GM12878 (cell line): ENCODE measurements around the gene CSRP3. TPM values are rescaled to one million over a fixed set of nuclear protein-coding genes. Genes with fewer than 3 reads are reported as not detected.

Experiments
- ATAC-seq: fragments of 200-7000 bp; cut with Tn5 transposase; 3 replicates; pipeline ENCODE4 v1.9.1; 2020; ENCODE audit warnings: mild to moderate bottlenecking, moderate library complexity
- Bru-seq: library from RNA; stranded (reverse); fragments of 400-500 nt; gene quantifications from one replicate; lab custom pipeline; 2021; lab: Mats Ljungman, UMichigan
- BruChase-seq, 2 experiments: library from RNA; stranded (reverse); fragments of 400-500 nt; gene quantifications; one replicate each; lab custom pipeline; 2021; lab: Mats Ljungman, UMichigan
- BruUV-seq: library from RNA; stranded (reverse); fragments of 400-500 nt; replicated peaks from 2 replicates; lab custom pipeline; 2021; lab: Mats Ljungman, UMichigan
- CTCF ChIA-PET: fragments of 300-600 bp; sonication (Branson Sonifier 250); formaldehyde crosslinking; extraction: SDS; loops from one replicate; lab custom pipeline; 2021; ENCODE audit warnings: inconsistent platforms; lab: Yijun Ruan, JAX
- POLR2A ChIA-PET: fragments of 350-600 bp; formaldehyde crosslinking; extraction: SDS; loops from one replicate; lab custom pipeline; 2021; ENCODE audit warnings: inconsistent platforms; lab: Charles Lee
- RAD21 ChIA-PET: fragments of 300-600 bp; sonication (Branson Sonifier 250); formaldehyde crosslinking; loops from one replicate; lab custom pipeline; 2023; ENCODE audit warnings: antibody characterized with exemption; ENCODE audit not compliant: unreplicated experiment; lab: Charles Lee
- SMC1A ChIA-PET: fragments of 300-600 bp; sonication (Branson Sonifier 250); formaldehyde crosslinking; loops from one replicate; lab custom pipeline; 2023; ENCODE audit not compliant: unreplicated experiment, uncharacterized antibody; lab: Charles Lee
- DNase-seq: peaks from one replicate; pipeline ENCODE4 v3.0.0-alpha.2; 2011; ENCODE audit warnings: low read depth, low spot score
- FAIRE-seq: peaks from 3 replicates; lab custom pipeline; 2011; peaks lifted over from hg19 to GRCh38; lab: Jason Lieb, UNC
- H2AFZ ChIP-seq: 2 replicates; pipeline ENCODE4 v1.6.0; 2011; ENCODE audit warnings: low read depth, low read length, control low read depth; ENCODE audit not compliant: control insufficient read depth
- H3K27ac ChIP-seq: 2 replicates; pipeline ENCODE4 v1.5.1; 2011; ENCODE audit warnings: control low read depth; ENCODE audit not compliant: control insufficient read depth, insufficient read depth
- H3K27me3 ChIP-seq, 2 experiments: replicated peaks in 1 of 2; 2 replicates each; pipeline versions ENCODE4 v1.6.0 to v1.6.1; 2011; ENCODE audit warnings: low read length in 1 of 2; ENCODE audit not compliant: control insufficient read depth in 2 of 2, insufficient read depth in 2 of 2
- H3K36me3 ChIP-seq, 2 experiments: 2 replicates each; pipeline ENCODE4 v1.5.1; 2011; ENCODE audit warnings: low read length in 1 of 2; ENCODE audit not compliant: control insufficient read depth in 2 of 2, insufficient read depth in 2 of 2
- H3K4me1 ChIP-seq: 2 replicates; pipeline ENCODE4 v1.6.1; 2011; ENCODE audit warnings: mild to moderate bottlenecking, low read length, moderate library complexity, mixed read lengths; ENCODE audit not compliant: control insufficient read depth, insufficient read depth
- H3K4me2 ChIP-seq: 2 replicates; pipeline ENCODE4 v1.6.0; 2011; ENCODE audit warnings: control low read depth; ENCODE audit not compliant: control insufficient read depth, insufficient read depth
- H3K4me3 ChIP-seq: fragments of 200-600 bp; sonication (generic); 2 replicates; pipeline ENCODE4 v1.5.1; 2016
- H3K79me2 ChIP-seq: 2 replicates; pipeline ENCODE4 v1.6.0; 2011; ENCODE audit warnings: low read length; ENCODE audit not compliant: control insufficient read depth, insufficient read depth
- H3K9ac ChIP-seq: 2 replicates; pipeline ENCODE4 v1.8.0; 2011; ENCODE audit warnings: low read length, control low read depth, mixed read lengths; ENCODE audit not compliant: control insufficient read depth, insufficient read depth
- H3K9me3 ChIP-seq: replicated peaks from 3 replicates; pipeline ENCODE4 v1.5.1; 2011; ENCODE audit warnings: mild to moderate bottlenecking, low read length; ENCODE audit not compliant: control insufficient read depth, insufficient read depth
- H4K20me1 ChIP-seq: 2 replicates; pipeline ENCODE4 v1.6.0; 2011; ENCODE audit not compliant: control insufficient read depth, insufficient read depth
- E2F8 ChIP-seq: fragments of 450-650 bp; IDR thresholded peaks from 2 replicates; pipeline ENCODE4 v1.6.1; 2018; ENCODE audit warnings: mild to moderate bottlenecking, low read depth, moderate library complexity; ENCODE audit not compliant: partially characterized antibody
- ETV6 ChIP-seq, 2 experiments: fragments of 450-650 bp in 1 of 2; IDR thresholded peaks in 1 of 2; conservative IDR thresholded peaks in 1 of 2; 2 replicates each; pipeline ENCODE4 v1.6.1; 2014; ENCODE audit warnings: antibody characterized with exemption in 1 of 2, borderline replicate concordance in 1 of 2, low read depth in 1 of 2, mild to moderate bottlenecking in 1 of 2, moderate library complexity in 1 of 2
- NR2F1 ChIP-seq: fragments of 450-650 bp; conservative IDR thresholded peaks from 2 replicates; pipeline ENCODE4 v1.6.1; 2017; ENCODE audit warnings: mild to moderate bottlenecking
- STAT3 ChIP-seq: IDR thresholded peaks from 2 replicates; pipeline ENCODE4 v1.6.1; 2011; ENCODE audit warnings: low read depth, low read length, improper control_type of control experiment
- YBX1 ChIP-seq: fragments of 450-650 bp; IDR thresholded peaks from 2 replicates; pipeline ENCODE4 v1.6.1; 2016; ENCODE audit warnings: antibody characterized with exemption
- ZBTB11 ChIP-seq: fragments of 450-650 bp; formaldehyde crosslinking; IDR thresholded peaks from 2 replicates; pipeline ENCODE4 v1.5.0; 2022; ENCODE audit warnings: mild to moderate bottlenecking, missing genetic modification characterization
- WGBS: methylation state at CpG from one replicate; pipeline ENCODE4 v1.1.6; 2016; ENCODE audit warnings: low lambda C conversion rate; ENCODE audit not compliant: insufficient replicate concordance, insufficient coverage; ENCODE audit errors: missing lambda C conversion rate; 5-methylcytosine and 5-hydroxymethylcytosine counted together
- in situ Hi-C: fragments of 300-500 bp; cut with MboI; formaldehyde crosslinking; loops from 9 replicates; pipeline ENCODE4 v1.14.3; 2018; ENCODE audit warnings: mixed read lengths
- intact Hi-C: fragments of 100-400 bp; cut with micrococcal nuclease; formaldehyde crosslinking; loops from one replicate; pipeline ENCODE4 v1.14.2; 2022; ENCODE audit not compliant: unreplicated experiment
- long read RNA-seq, 2 experiments: library from polyadenylated mRNA; unstranded; transcript quantifications; one replicate each; pipeline ENCODE4 v2.0.0, GENCODE V29; 2019 to 2020
- polyA minus RNA-seq, 3 experiments: library from RNA; depleted of rRNA, polyadenylated mRNA; stranded (reverse); fragments of >200 nt; gene quantifications; 2 replicates each; pipeline ENCODE4 v1.2.3, GENCODE V29; 2011
- polyA plus RNA-seq, 11 experiments: library from polyadenylated mRNA; depleted of rRNA in 4 of 11; unstranded in 6 of 11; stranded (reverse) in 5 of 11; fragments of >200 nt; fragmentation: Nextera tagmentation in 4 of 11; fragmentation: Illumina TruSeq in 1 of 11; extraction: Ambion mirVana in 4 of 11; extraction: Trizol in 1 of 11; gene quantifications; 1 replicate in 1 of 11; 2 replicates in 10 of 11; pipeline versions ENCODE4 v1.2.1 to v1.2.3, GENCODE V29; 2011 to 2016; ENCODE audit warnings: inconsistent platforms in 2 of 11, missing spikeins in 2 of 11, low read depth in 1 of 11
- total RNA-seq, 4 experiments: library from RNA; depleted of rRNA in 3 of 4; stranded (reverse); fragments of >200 nt in 3 of 4; fragmentation: Illumina TruSeq in 1 of 4; extraction: Trizol in 1 of 4; gene quantifications; 2 replicates each; pipeline versions ENCODE4 v1.2.1 to v1.2.3, GENCODE V29; 2013 to 2021

Gene CSRP3
- not detected in 2 replicates for total RNA-seq (2013; cell fraction: nucleolus; rRNA removed)
- not detected in 2 replicates for total RNA-seq (2014; rRNA removed)
- not detected in 2 replicates for total RNA-seq (2014; rRNA removed; fragmentation: Illumina TruSeq; extraction: Trizol)
- total RNA-seq (2021): not detected in 2 replicates
- polyA plus RNA-seq (2011; ENCODE audit: low read depth): not detected
- not detected in 2 replicates for polyA plus RNA-seq (2011; rRNA removed)
- not detected in 2 replicates for polyA plus RNA-seq (2011; cell fraction: cytosol; rRNA removed)
- not detected in 2 replicates for polyA plus RNA-seq (2011; cell fraction: nucleus; rRNA removed)
- not detected in 2 replicates for polyA plus RNA-seq (2012)
- polyA plus RNA-seq (2014; fragmentation: Illumina TruSeq; extraction: Trizol): not detected in 2 replicates
- not detected for polyA plus RNA-seq (2014; fragmentation: Nextera tagmentation; extraction: Ambion mirVana)
- polyA plus RNA-seq (2014; rRNA removed): not detected in 2 replicates
- polyA plus RNA-seq (2016; fragmentation: Nextera tagmentation; extraction: Ambion mirVana): not detected
- polyA minus RNA-seq (2011; rRNA and poly(A)+ RNA removed): not detected in 2 replicates
- not detected in 2 replicates for polyA minus RNA-seq (2011; cell fraction: cytosol; rRNA and poly(A)+ RNA removed)
- polyA minus RNA-seq (2011; cell fraction: nucleus; rRNA and poly(A)+ RNA removed): not detected in 2 replicates
- Bru-seq, nascent RNA: not detected
- BruChase-seq, experiment 1, labeled RNA remaining after a 6-hour chase: percentile 9 among the genes with signal in this experiment
- BruChase-seq, experiment 2, labeled RNA remaining after a 2-hour chase: not detected
- long read RNA-seq, experiment 1: 0 reads
- long read RNA-seq, experiment 2: 0 reads

GRCh38 chr11:19201737-19202605, at the start of gene CSRP3:
CSRP3 (minus strand) TSS chr11:19201983; CDS start chr11:19192448, 9,535 bp downstream.
- Histone ChIP-seq H3K27ac (no peak within 1 kb of the TSS), H3K4me2 (no peak within 1 kb of the TSS), H3K79me2 (no peaks in the 10 kb centered on the region), H3K36me3 (no peaks in the 10 kb centered on the region), H3K27me3 (no peaks in the 10 kb centered on the region; a peak in 1 of 4 replicates), H3K9ac (no peak within 1 kb of the TSS), H3K9me3 (no peaks in the 10 kb centered on the region; the same call in 2 of the 3 replicates), H2AFZ (no peak within 1 kb of the TSS), H3K4me1 (no peaks in the 10 kb centered on the region), H3K4me3 (no peak within 1 kb of the TSS), H4K20me1 (no peaks in the 10 kb centered on the region)
- in situ Hi-C loops (no loop called here), intact Hi-C loops (no loop called here)
- ChIA-PET SMC1A (no interaction called here), RAD21 (no interaction called here), POLR2A (no interaction called here), CTCF (interaction anchor here (1.5 kb wide), 1 partner anchor 125 kb away, joined by 5 read pairs; no protein-coding TSS in a partner anchor)
- no peak for TF ChIP-seq STAT3
- no peak for TF ChIP-seq ETV6 (conservative IDR thresholded peaks at IDR 0.05 in 1 of 2, IDR thresholded peaks at IDR 0.05 in 1 of 2; ENCODE audit: borderline replicate concordance in 1 of 2, low read depth in 1 of 2)
- TF ChIP-seq YBX1: no peak
- no peak for TF ChIP-seq ZBTB11 (CRISPR knock-in tag)
- TF ChIP-seq E2F8: no peak
- TF ChIP-seq NR2F1: no peak
- no TSS peak for BruUV-seq
- no peak for DNase-seq
- no peak for ATAC-seq
- no peak for FAIRE-seq
- WGBS: 27% methylated on average over 7 of the region's 7 CpGs
